ENCODE measurements around the gene PJVK.

- TF ChIP-seq, protein P1, sequence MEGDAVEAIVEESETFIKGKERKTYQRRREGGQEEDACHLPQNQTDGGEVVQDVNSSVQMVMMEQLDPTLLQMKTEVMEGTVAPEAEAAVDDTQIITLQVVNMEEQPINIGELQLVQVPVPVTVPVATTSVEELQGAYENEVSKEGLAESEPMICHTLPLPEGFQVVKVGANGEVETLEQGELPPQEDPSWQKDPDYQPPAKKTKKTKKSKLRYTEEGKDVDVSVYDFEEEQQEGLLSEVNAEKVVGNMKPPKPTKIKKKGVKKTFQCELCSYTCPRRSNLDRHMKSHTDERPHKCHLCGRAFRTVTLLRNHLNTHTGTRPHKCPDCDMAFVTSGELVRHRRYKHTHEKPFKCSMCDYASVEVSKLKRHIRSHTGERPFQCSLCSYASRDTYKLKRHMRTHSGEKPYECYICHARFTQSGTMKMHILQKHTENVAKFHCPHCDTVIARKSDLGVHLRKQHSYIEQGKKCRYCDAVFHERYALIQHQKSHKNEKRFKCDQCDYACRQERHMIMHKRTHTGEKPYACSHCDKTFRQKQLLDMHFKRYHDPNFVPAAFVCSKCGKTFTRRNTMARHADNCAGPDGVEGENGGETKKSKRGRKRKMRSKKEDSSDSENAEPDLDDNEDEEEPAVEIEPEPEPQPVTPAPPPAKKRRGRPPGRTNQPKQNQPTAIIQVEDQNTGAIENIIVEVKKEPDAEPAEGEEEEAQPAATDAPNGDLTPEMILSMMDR (IDR thresholded peaks at IDR 0.05) = no peak
- TF ChIP-seq POLR2A (IDR thresholded peaks at IDR 0.05) = no peak
Observed at GRCh38 chr2:178418426-178418825, 32.8 kb upstream of the PJVK start.

Measured in body of pancreas (tissue), 4 donors.